Measurements from ENCODE around the gene GRM5.

DNA sequence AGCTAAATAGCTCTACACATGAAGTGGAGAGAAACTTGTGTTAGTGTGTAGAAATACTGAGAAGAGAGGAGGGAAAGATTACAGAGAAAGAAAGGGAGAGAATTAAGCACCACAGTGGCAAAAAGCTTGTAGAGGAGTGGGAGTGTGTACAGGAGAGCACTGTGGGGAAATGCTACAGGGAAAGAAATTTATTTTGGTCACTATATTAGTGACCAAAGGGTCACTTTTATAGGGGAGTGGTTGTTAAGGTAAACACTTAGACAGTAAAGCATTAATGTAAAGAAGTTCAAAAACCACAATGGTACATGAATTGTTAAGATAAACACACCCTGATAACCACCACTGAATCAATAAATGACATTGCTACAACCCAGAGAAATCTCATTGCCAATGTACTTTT, 421.1 kb downstream of the GRM5 start:
- TF ChIP-seq, protein P1, sequence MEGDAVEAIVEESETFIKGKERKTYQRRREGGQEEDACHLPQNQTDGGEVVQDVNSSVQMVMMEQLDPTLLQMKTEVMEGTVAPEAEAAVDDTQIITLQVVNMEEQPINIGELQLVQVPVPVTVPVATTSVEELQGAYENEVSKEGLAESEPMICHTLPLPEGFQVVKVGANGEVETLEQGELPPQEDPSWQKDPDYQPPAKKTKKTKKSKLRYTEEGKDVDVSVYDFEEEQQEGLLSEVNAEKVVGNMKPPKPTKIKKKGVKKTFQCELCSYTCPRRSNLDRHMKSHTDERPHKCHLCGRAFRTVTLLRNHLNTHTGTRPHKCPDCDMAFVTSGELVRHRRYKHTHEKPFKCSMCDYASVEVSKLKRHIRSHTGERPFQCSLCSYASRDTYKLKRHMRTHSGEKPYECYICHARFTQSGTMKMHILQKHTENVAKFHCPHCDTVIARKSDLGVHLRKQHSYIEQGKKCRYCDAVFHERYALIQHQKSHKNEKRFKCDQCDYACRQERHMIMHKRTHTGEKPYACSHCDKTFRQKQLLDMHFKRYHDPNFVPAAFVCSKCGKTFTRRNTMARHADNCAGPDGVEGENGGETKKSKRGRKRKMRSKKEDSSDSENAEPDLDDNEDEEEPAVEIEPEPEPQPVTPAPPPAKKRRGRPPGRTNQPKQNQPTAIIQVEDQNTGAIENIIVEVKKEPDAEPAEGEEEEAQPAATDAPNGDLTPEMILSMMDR (IDR thresholded peaks at IDR 0.05) = no peak
- TF ChIP-seq POLR2A (IDR thresholded peaks at IDR 0.05) (no peak), POLR2AphosphoS5 (IDR thresholded peaks at IDR 0.05) (no peak)

Data from stomach (tissue), 4 donors.